Gastrocnemius medialis (tissue), 4 donors: ENCODE data around the gene KCNQ1. TPM values are rescaled to one million over a fixed set of nuclear protein-coding genes. Genes with fewer than 3 reads are reported as not detected.

ENCODE experiments used
- ATAC-seq, 2 donors: fragments of 150-250 bp; one replicate each; pipeline ENCODE4 v1.9.1; 2016
- DNase-seq, 2 donors: peaks; one replicate each; pipeline ENCODE4 v3.0.0-alpha.2; 2019
- H3K27ac ChIP-seq, 4 donors: fragments of 200-600 bp; sonication (generic); 1 replicate in 1 of 4; 2 replicates in 3 of 4; pipeline ENCODE4 v1.5.1; 2016 to 2018; ENCODE audit warnings: mild to moderate bottlenecking in 2 of 4, moderate library complexity in 1 of 4
- H3K27me3 ChIP-seq, 3 donors: fragments of 200-600 bp; sonication (generic) in 2 of 3; 1 replicate in 1 of 3; 2 replicates in 2 of 3; pipeline versions ENCODE4 v1.5.1 to v1.6.0; 2016 to 2019; ENCODE audit warnings: mild to moderate bottlenecking in 1 of 3, moderate library complexity in 1 of 3
- H3K36me3 ChIP-seq, 2 donors: fragments of 200-600 bp; sonication (generic) in 1 of 2; one replicate each; pipeline ENCODE4 v1.5.1; 2017 to 2018
- H3K4me1 ChIP-seq, 2 donors: fragments of 200-600 bp; sonication (generic) in 1 of 2; one replicate each; pipeline ENCODE4 v1.5.1; 2016 to 2017; ENCODE audit warnings: mild to moderate bottlenecking in 2 of 2
- H3K4me3 ChIP-seq, 4 donors: fragments of 200-600 bp; sonication (generic) in 3 of 4; 1 replicate in 1 of 4; 2 replicates in 3 of 4; pipeline ENCODE4 v1.5.1; 2016 to 2019; ENCODE audit warnings: mild to moderate bottlenecking in 2 of 4
- H3K9me3 ChIP-seq, 3 donors: fragments of 200-600 bp; sonication (generic) in 2 of 3; 1 replicate in 1 of 3; 2 replicates in 2 of 3; pipeline ENCODE4 v1.5.1; 2016 to 2019
- CTCF ChIP-seq, 5 experiments: fragments of 450-650 bp in 3 of 5; fragments of 200-600 bp in 2 of 5; sonication (generic) in 2 of 5; IDR thresholded peaks in 4 of 5; conservative IDR thresholded peaks in 1 of 5; 1 replicate in 4 of 5; 2 replicates in 1 of 5; pipeline ENCODE4 v1.5.1; 2016 to 2019; ENCODE audit warnings: antibody characterized with exemption in 5 of 5, mild to moderate bottlenecking in 3 of 5, moderate library complexity in 3 of 5
- POLR2A ChIP-seq, 2 donors: fragments of 450-650 bp; IDR thresholded peaks; one replicate each; pipeline ENCODE4 v1.6.1; 2017; ENCODE audit warnings: antibody characterized with exemption in 2 of 2, mild to moderate bottlenecking in 2 of 2, moderate library complexity in 2 of 2
- in situ Hi-C, 4 donors: fragments of 200-750 bp; cut with MboI; loops; one replicate each; pipeline versions ENCODE4 v1.15.0 to v1.8.0; 2017; ENCODE audit warnings: low sequenced_read_pairs in 4 of 4
- intact Hi-C: fragments of 100-400 bp; cut with DNase I; formaldehyde crosslinking; loops from one replicate; pipeline ENCODE4 v1.15.1; 2023; ENCODE audit warnings: low total_unique reads
- total RNA-seq, 4 donors: library from RNA; depleted of rRNA; stranded (reverse); fragments of >200 nt; gene quantifications; one replicate each; pipeline versions ENCODE4 v1.1.0 to v1.2.3, GENCODE V29; 2016

The KCNQ1 gene
- total RNA-seq, 4 donors from 2014 or later = 0.15 to 1.00 (median 0.67) TPM

DNA sequence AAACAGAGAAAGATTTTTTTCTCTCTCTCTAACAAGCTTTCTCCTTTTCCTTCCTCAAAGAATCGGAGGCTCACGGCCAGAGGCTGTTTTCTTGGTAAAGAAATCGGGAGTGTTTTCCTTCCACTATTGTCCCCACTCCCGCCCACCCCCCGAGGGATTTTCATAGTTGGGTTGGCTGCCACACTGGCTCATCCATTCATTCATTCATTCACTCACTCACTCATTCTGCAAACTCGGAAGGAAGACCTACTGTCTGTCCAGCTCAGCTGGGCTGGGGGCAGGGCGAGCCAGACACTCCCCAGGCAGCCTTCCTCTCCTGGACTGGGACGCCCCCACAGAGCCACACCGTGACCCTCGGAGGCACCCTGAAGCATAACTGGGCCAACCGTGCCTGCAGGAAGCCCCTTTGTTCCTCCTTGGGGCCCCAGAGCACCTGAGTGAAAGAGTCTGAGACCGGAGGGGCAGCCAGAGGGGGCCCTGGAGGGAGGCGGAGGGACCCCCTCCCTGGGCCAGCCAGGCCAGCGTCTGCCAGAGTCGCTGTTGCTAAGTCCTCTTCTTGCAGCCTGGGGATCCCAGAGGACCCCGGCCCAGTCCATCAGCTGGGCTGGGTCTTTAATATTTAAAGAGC is 423.8 kb downstream of the KCNQ1 start:
- intact Hi-C loops = no loop called here
- H3K27me3 ChIP-seq = peaks cover 28 to 41% (median 34%) of the 10 kb centered on the region in 3 donors
- DNase-seq (no peak), ATAC-seq (no peak)
- no peaks in the 10 kb centered on the region for H3K9me3 ChIP-seq
- in situ Hi-C loops = no loop called here
- H3K4me1 ChIP-seq = no peaks in the 10 kb centered on the region
- H3K36me3 ChIP-seq = no peaks in the 10 kb centered on the region
- peak overlapping the region in 1 of 4 donors; percentile 23 for H3K4me3 ChIP-seq
- TF ChIP-seq CTCF (IDR thresholded peaks at IDR 0.05 in 4 of 5, conservative IDR thresholded peaks at IDR 0.05 in 1 of 5) = no peak
- TF ChIP-seq POLR2A (IDR thresholded peaks at IDR 0.05) = no peak
- no peak overlapping the region for H3K27ac ChIP-seq

GRCh38 chr11:2869134-2869526 is 424.3 kb downstream of the KCNQ1 start:
- H3K9me3 ChIP-seq = no peaks in the 10 kb centered on the region
- intact Hi-C loops (no loop called here), in situ Hi-C loops (no loop called here)
- TF ChIP-seq POLR2A (IDR thresholded peaks at IDR 0.05) = no peak
- TF ChIP-seq CTCF (IDR thresholded peaks at IDR 0.05 in 4 of 5, conservative IDR thresholded peaks at IDR 0.05 in 1 of 5) = no peak
- DNase-seq (no peak), ATAC-seq (no peak)
- H3K4me3 ChIP-seq = no peak overlapping the region
- H3K27me3 ChIP-seq = peaks cover 28 to 40% (median 34%) of the 10 kb centered on the region in 3 donors
- H3K27ac ChIP-seq = no peak overlapping the region
- no peaks in the 10 kb centered on the region for H3K36me3 ChIP-seq
- no peaks in the 10 kb centered on the region for H3K4me1 ChIP-seq

GRCh38 chr11:2869561-2870427 is 425.0 kb downstream of the KCNQ1 start:
- intact Hi-C loops = no loop called here

DNA sequence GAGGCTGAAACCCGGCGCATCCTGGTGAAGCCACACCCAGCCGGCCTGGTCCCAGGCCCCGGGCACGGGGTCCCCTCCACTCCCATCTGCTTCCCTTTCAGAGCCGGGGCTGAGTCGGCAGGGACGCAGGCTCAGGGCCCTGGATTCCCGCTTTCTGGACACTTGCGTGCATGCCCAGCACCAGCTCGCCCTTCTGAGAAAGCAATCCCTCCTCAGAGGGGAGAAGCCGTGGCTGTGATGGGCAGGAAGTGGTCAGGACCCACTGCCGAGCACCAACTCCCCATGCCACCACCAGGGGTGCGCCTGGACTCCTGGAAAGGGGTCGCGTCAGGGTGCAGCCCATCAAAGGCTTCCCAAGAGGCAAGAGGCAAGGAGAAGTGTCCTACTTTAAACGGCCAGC is 425.7 kb downstream of the KCNQ1 start:
- Histone ChIP-seq H3K27me3 (peaks cover 28 to 40% (median 34%) of the 10 kb centered on the region in 3 donors), H3K27ac (no peak overlapping the region), H3K36me3 (no peaks in the 10 kb centered on the region), H3K9me3 (no peaks in the 10 kb centered on the region), H3K4me3 (no peak overlapping the region), H3K4me1 (no peaks in the 10 kb centered on the region)
- TF ChIP-seq CTCF (IDR thresholded peaks at IDR 0.05 in 4 of 5, conservative IDR thresholded peaks at IDR 0.05 in 1 of 5) = no peak
- TF ChIP-seq POLR2A (IDR thresholded peaks at IDR 0.05) = no peak
- DNase-seq (no peak), ATAC-seq (no peak)
- in situ Hi-C loops = no loop called here
- intact Hi-C loops = no loop called here

More at GRCh38 chr11:2869561-2870427, 425.0 kb downstream of the KCNQ1 start:
- no peak overlapping the region for H3K27ac ChIP-seq
- ATAC-seq = no peak
- H3K36me3 ChIP-seq = no peaks in the 10 kb centered on the region
- DNase-seq = no peak
- peaks cover 28 to 40% (median 34%) of the 10 kb centered on the region in 3 donors for H3K27me3 ChIP-seq
- in situ Hi-C loops = no loop called here
- no peaks in the 10 kb centered on the region for H3K9me3 ChIP-seq
- TF ChIP-seq POLR2A (IDR thresholded peaks at IDR 0.05) = no peak
- TF ChIP-seq CTCF (IDR thresholded peaks at IDR 0.05 in 4 of 5, conservative IDR thresholded peaks at IDR 0.05 in 1 of 5) = no peak
- H3K4me1 ChIP-seq = no peaks in the 10 kb centered on the region
- no peak overlapping the region for H3K4me3 ChIP-seq
